Urothelium cell line (cell line): ENCODE measurements around the gene CENPT.
"Not testable (repeated sequence)": the region's sequence is repeated elsewhere in the genome, so short reads cannot be mapped to it uniquely, and the experiment has no call there.

Source experiments
- DNase-seq: peaks from one replicate; pipeline ENCODE4 v3.0.0; 2011; ENCODE audit warnings: low spot score, mixed read lengths
- FAIRE-seq: peaks from 2 replicates; lab custom pipeline; 2011; peaks lifted over from hg19 to GRCh38; lab: Jason Lieb, UNC

CENPT gene

DNA sequence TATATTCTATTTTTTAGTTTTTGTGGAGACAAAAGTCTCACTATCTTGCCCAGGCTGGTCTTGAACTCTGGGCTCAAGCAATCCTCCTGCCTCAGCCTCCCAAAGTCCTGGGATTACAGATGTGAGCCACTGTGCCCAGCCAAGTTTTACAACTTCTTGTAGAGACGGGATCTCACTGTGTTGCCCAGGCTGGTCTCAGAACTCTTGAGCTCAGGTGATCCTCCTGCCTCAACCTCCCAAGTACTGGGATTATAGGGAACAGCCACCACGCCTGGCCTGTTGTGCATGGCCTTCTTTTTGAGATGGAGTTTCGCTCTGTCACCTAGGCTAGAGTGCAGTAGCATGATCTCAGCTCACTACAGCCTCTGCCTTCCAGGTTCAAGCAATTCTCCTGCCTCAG lies 6.2 kb upstream of the CENPT start:
- DNase-seq (no peak), FAIRE-seq (no peak)

DNA sequence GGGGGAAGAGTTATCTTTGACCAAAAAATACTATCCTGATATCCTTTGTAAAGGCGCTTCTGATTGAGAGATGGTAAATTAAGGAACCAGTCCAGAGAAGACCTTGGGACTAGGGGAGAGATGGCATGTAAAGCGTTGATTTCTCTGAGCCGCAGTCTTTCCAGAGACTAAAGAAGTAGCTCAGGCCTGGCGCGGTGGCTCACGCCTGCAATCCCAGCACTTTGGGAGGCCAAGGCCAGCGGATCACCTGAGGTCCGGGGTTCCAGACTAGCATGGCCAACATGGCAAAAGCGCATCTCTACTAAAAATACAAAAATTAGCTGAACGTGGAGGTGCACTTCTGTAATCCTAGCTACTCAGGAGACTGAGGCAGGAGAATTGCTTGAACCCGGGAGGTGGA lies 625 bp upstream of the CENPT start:
- FAIRE-seq (no peak), DNase-seq (no peak)

DNA sequence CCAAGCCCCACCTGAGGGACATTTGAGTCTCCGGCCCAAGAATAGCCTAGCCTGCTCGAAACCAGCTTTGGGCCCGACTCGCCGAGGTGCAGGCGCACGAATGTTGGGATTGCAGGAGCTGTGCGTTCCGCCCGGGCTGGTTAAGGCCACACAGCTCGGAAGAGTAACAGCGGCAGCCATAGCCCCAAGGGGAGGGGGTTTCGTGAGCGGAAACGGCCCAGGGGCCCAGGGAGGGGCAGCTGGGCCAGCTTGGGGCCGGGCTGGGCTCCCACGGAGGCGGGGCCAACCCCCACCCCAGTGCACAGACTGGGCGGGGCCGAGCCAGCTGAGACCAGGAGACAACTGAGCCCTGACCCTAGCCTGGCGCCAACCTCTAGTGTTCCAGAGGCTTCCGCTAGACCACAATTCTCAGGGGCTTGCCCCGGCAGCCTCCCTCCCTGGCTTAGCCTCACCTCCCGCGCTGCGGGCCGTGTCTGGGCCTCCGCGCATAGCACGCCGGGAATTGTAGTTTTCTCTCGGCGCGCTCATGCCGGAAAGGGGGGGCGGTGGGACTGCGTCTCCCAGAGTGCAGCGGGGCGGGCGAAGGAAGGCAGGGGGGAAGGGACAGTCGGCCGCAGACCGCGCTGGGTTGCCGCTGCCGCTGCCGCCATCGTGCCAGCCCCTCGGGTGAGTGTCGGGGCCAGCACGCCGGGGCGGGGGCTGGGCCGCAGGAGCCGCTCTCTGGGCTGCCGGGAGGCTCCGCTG lies 1.0 kb downstream of the CENPT start, which contains the start of gene NUTF2:
Gene NUTF2, plus strand, starts transcription at position 614 of the 744 bp plus-strand sequence. CDS start 18,198 bp downstream, outside the sequence.
- FAIRE-seq (no peak), DNase-seq (peak; percentile 96)

DNA sequence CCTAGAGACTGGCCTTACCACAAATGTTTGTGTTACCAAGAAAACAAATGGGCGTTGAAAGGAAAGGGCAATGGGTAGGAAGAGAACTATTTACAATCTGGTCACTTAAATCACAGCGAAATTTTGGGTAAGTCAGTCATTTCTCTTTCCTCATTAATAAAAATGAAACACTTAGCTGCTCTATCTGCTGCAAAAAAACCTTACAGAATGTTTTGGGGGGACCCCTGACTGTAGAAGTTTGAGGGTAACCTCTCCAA lies 1.5 kb downstream of the CENPT start:
- DNase-seq (no peak), FAIRE-seq (no peak)

DNA sequence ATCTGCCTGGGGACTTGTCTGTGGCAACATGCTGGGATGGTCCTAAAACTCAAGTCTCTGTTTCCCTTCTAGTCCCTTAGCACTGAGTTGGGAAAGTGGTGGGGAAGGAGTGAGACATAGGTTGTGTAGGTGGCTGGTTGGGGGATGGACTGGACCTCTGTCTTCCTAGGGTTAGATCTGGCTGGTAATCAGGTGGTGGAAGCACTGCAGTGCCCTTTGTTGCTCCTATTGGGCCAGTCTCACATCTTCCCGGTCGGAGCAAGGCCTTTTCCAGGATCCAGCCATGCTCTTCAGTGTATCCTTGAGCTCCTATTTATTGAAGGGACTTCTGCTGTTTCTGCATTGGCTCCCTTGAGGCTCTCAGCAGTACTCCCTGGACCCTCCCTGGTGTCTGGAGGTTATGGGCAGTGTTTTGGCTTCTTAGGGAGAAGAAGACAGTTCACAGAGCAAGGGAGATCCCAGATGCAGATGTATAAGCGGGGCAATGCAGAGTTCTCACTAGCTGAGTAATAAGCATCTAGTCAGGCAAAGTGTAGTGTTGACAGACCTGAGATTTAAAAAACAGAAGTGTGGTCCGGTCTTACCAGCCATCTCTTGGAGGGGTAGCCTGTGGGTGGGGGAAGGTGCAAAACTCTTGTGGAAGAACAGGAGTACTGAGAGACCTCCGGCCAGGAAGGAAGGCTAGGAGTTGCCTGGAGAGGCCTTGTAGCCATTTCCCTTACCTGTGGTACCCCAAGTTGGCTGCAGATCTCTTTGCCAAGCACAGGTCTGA lies 2.0 kb downstream of the CENPT start:
- FAIRE-seq, result no peak

DNA sequence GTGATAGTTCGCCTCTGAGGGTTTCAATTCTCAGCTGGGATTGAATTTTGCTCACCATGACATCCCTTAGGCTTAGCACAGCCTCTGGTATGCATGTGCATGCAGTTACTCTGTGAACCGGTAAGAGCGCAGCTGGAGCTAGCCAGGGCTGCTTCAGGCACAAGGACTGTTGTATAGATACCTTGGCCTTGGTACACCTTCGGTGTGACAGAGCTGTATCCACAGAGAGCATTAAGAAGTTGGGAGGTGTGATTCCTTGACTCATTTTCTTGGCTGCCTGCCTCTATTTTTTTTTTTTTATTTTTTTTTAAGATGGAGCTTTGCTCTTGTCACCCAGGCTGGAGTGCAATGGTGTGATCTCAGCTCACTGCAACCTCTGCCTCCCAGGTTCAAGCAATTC lies 3.0 kb downstream of the CENPT start:
- DNase-seq, result no peak
- FAIRE-seq, result no peak

More for the DNA sequence above, 2.0 kb downstream of the CENPT start:
- no peak for DNase-seq

DNA sequence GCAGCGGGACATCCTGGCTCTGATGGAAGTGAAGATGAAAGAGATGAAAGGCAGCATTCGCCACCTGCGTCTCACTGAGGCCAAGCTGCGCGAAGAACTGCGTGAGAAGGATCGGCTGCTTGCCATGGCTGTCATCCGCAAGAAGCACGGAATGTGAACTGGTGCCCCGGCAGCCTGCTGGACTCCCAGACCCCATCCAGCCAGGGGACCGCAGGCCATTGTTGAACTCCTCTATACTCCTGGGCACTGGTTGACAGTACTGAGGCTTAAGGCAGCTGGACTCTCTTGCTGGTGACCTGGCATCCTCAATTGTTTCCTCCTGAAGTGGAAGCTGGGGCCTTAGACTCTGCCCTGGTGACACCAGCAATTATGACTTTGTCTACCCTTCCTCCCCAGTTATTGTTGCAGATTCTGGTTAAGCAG lies 4.1 kb downstream of the CENPT start:
- no peak for FAIRE-seq
- DNase-seq, result no peak

DNA sequence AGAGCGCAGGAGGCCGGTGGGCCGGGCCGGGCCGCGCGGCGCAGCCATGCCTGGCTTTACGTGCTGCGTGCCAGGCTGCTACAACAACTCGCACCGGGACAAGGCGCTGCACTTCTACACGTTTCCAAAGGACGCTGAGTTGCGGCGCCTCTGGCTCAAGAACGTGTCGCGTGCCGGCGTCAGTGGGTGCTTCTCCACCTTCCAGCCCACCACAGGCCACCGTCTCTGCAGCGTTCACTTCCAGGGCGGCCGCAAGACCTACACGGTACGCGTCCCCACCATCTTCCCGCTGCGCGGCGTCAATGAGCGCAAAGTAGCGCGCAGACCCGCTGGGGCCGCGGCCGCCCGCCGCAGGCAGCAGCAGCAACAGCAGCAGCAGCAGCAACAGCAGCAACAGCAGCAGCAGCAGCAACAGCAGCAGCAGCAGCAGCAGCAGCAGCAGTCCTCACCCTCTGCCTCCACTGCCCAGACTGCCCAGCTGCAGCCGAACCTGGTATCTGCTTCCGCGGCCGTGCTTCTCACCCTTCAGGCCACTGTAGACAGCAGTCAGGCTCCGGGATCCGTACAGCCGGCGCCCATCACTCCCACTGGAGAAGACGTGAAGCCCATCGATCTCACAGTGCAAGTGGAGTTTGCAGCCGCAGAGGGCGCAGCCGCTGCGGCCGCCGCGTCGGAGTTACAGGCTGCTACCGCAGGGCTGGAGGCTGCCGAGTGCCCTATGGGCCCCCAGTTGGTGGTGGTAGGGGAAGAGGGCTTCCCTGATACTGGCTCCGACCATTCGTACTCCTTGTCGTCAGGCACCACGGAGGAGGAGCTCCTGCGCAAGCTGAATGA lies 4.8 kb downstream of the CENPT start:
- peak; percentile 39 for DNase-seq
- no peak for FAIRE-seq

DNA sequence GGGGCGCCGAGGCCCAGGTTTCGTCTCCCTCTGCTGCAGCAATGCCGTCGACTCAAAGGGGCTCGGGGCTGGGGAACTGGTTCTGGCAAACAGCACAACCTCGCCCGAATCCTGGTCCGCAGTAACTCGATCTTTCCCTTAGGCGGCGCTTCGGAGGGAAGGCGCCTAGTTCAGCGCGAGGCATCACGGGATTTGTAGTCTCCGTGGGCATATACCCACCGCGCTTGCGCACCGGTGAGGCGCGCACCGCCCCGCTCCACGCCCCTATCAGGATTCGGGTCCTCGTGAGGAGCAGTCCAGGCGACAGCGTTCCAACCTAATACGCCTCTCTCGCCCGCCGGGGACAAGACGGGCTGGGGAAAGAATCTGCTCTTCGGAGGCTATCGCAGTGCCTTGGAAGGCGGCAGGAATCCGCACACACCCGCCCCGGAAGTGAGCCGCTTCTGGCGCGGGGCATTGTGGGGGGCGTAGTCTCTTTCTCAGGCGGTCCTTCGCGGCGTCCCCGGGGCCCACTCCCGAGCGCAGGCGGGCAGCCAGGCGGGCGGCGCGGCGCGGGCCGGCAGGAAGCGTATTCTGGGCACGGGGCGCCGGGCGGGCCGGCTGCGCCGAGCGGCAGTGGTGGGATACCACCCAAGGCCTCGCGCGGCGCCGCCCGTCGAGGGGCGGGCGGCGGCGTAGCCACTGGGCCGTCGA lies 5.5 kb downstream of the CENPT start, which contains the start of gene THAP11:
Gene THAP11, plus strand, starts transcription at position 505 of the 693 bp plus-strand sequence. CDS start 235 bp downstream, outside the sequence.
- DNase-seq (peak; percentile 94), FAIRE-seq (no peak)

DNA sequence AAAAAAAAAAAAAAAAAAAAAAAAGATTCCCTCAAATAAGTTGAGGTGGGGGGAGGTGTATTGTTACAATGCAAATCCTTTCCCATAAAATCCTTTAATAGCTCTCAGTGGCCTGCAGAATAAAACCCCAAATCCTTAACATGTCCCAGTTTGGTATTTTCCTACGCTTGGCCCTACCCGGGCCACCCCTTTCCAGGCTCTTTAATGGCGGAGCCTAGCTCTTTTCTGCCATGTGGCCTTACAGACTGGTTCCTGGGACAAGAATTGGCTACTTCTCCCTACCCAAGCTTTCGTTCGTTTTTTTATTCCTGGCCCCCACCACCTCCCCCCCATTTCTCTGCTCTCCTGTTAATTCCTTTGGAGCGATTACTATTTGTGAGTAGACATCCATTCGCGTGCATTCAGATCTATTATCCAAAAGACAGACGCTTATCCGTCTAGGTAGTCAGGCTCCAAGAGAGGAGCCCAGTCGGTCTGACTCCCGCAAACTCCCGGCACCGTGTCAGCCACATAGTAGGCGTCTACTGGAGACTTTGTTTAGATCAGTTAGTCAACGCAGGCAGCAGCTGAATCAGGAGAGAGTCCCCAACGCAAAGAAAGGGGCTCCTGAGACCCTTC lies 6.2 kb downstream of the CENPT start:
- DNase-seq (no peak), FAIRE-seq (no peak)

DNA sequence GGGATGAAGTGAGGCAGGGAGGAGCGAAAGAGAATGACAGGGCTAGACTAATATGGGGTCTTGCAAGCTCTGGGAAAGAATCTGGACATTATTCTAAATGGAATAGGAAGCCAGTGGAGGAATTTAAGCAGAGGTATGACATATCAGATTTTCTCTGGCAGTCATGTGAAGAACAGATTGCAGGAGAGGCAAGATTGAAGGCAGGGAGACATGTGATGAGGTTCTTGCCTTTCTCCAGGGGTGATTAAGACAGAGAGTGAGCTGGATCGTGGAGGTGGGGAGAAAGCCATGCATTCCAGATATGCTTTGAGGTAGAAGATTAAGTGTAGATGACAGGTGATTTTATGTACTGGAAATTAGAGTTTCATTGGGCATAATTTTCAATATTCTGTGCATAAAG lies 9.7 kb downstream of the CENPT start:
- FAIRE-seq (no peak), DNase-seq (no peak)

DNA sequence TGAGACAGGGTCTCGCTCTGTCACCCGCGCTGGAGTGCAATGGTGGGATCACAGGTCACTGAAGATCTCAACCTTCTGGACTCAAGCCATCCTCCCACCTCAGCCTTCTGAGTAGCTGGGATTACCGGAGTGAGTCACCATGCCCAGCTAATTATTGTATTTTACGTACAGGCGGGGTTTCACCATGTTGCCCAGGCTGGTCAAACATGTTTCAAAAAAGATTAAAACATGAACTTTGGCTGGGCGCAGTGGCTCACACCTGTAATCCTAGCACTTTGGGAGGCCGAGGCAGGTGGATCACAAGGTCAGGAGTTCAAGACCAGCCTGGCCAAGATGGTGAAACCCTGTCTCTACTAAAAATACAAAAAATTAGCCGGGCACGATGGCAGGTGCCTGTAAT lies 10.3 kb downstream of the CENPT start:
- not testable (repeated sequence) for DNase-seq, FAIRE-seq

DNA sequence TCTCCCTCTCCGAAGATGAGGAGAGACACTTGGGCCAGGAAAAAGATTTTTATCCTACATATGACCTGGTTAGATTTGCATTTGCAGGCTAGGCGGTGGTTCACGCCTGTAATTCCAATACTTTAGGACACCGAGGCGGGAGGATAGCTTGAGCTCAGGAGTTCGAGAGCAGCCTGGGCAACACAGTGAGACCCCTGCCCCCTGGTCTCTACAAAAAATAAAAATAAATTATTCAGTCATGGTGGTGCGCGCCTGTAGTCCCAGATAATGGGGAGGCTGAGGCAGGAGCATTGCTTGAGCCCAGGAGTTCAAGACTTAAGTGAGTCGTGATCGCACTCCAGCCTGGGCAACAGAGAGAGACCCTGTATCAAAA lies 13.3 kb downstream of the CENPT start:
- FAIRE-seq (no peak), DNase-seq (no peak)

DNA sequence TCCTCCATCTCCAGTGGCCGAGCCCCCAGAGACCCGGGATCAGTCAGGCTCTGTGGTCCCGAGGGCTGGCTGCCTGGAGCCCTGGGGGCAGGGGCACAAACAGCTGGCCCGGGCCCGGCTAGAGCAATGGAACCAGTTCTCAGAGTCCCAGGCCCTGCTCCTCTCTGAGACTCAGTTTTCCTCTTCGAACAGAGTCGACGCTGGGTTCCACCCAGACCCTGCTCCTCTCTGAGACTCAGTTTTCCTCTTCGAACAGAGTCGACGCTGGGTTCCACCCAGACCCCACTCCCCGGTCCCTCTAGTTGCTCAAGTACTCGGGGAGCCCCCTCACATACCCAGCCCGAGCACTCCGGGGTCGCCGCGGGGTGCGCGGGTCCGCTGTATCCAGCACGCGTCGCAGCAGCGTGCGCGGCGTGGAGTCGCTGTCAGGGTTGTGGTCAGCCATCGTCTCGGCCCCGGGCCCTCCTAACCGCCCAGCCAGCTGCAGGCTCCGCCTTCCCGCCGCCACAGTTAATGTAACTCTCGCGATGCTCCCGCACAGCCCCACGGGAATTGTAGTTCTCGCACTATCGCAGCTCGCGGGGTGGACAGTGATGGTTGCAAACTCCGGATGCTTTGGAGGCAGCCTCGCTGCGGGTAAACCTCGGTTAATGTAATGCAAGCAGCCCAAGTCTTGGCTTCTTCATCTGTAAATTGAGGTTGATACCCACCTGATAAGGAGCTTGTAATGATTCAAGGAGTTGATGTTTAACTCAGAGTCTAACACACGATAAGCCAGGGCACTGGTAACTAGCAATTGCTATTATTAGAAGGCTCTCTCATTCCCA lies 13.9 kb downstream of the CENPT start:
- peak; percentile 71 for FAIRE-seq

DNA sequence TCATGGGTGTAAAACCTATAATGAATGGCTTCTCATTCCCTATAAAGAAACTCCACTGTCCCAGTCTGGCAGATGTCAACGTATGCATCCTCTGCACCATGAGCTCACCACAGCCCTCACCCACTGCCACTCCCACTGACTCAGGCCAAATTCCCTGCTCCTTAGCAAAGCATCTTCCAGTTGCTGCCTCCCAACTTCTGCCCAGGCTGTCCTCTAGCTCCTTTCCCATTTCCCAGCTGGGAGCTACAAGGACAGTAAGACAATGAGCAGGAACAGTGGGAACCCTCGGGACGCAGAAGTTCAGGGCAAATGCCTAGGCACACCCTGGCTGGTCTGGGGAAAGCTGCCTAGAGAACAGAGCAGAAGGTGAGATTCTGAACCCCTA lies 14.5 kb downstream of the CENPT start:
- FAIRE-seq (no peak), DNase-seq (peak; percentile 41)

More for the DNA sequence above, 13.9 kb downstream of the CENPT start:
- peak; percentile 97 for DNase-seq

DNA sequence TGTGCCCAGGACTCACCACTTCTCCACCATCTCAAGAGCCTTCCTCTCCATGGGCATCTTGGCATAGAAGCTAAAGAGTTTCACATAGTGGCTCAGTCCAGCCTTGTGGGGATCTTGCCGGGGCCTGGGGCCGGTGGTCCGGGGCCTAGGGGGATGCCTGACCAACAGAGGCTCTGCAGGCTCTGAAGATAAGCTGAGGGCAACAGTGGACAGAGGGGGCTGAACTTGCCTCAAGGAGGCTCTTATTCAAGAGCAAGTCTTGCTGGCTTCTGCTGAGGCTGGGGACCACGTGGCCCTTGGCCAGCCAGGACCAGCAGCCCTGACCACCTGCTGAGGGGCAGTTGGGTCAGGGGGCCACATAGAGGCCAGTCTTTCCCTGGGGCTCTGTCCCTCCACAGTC lies 18.8 kb downstream of the CENPT start:
- DNase-seq (no peak), FAIRE-seq (no peak)

DNA sequence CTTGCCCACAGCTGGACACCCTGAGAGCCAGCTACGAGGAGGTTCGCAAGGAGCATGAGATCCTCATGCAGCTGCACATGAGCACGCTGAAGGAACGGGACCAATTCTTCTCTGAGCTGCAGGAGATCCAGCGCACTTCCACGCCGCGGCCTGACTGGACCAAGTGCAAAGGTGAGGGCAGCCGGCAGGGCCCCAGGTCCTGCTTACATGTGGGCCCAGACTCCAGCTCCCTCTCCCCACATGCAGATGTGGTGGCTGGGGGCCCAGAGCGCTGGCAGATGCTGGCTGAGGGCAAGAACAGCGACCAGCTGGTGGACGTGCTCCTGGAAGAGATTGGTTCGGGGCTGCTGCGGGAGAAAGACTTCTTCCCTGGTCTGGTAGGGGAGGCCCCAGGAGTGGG lies 21.6 kb downstream of the CENPT start:
- DNase-seq, result no peak
- FAIRE-seq, result no peak

DNA sequence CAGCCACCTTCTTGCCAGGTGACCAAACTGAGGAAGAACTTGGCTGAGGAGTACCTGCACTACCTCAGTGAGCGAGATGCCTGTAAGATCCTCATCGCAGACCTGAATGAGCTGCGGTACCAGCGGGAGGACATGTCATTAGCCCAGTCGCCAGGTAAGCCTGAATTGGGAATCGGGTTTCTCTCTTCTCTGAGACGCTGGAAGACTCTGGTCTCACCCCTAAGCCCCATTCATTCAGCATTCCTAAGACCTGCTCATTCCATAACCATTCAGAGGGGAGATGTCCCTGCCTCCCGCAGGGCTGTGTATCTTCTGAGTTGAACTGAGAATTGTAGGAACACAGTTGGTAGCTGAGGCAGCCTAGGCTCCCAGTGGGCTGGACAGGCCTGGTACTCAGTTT lies 22.4 kb downstream of the CENPT start:
- FAIRE-seq (no peak), DNase-seq (no peak)

DNA sequence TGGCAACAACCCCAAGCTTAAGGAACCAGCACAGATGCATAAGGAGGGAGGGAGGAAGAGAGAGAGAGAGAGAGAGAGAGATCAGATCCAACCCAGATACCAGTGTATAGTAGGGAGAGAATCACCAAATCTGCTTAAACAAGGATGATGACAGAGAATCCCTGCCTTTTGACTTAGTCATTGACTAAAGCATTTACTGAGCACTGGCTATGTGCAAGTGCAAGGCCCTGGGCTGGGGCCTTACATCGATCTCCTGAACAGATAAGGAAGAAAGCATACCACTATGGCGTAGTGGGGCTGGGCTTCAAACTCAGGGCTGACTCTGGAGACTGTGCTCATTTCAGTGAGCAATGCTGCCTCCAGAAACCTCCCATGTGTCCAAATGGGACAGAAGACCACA lies 25.0 kb downstream of the CENPT start:
- DNase-seq (no peak), FAIRE-seq (no peak)
